Brain microvascular endothelial cell (primary cell): ENCODE measurements around the gene RAC2.

Experiments used
- DNase-seq: peaks from one replicate; pipeline ENCODE4 v3.0.0-alpha.2; 2020
- H3K27ac ChIP-seq: fragments of 250-450 bp; sonication (Bioruptor Pico); 2 replicates; pipeline ENCODE4 v1.5.1; 2020; ENCODE audit warnings: mild to moderate bottlenecking, moderate library complexity
- H3K27me3 ChIP-seq: fragments of 250-450 bp; sonication (Bioruptor Pico); replicated peaks from 2 replicates; pipeline ENCODE4 v1.5.1; 2020; ENCODE audit warnings: mild to moderate bottlenecking
- H3K36me3 ChIP-seq: fragments of 250-450 bp; sonication (Bioruptor Pico); replicated peaks from 2 replicates; pipeline ENCODE4 v1.5.1; 2020; ENCODE audit warnings: mild to moderate bottlenecking
- H3K4me3 ChIP-seq: 2 replicates; pipeline ENCODE4 v1.5.1; 2011; ENCODE audit warnings: low read depth, mild to moderate bottlenecking, control low read depth, low read length, moderate library complexity
- CTCF ChIP-seq: IDR thresholded peaks from 2 replicates; pipeline ENCODE4 v1.5.1; 2011; ENCODE audit warnings: low read depth, mild to moderate bottlenecking, moderate library complexity, low read length, control low read depth, inconsistent platforms; ENCODE audit errors: missing control alignments
- in situ Hi-C: cut with HindIII; loops from 2 replicates; pipeline ENCODE4 v1.10.0; 2017; ENCODE audit warnings: low sequenced_read_pairs, low pct_ligation_motif_present

RAC2 gene

DNA sequence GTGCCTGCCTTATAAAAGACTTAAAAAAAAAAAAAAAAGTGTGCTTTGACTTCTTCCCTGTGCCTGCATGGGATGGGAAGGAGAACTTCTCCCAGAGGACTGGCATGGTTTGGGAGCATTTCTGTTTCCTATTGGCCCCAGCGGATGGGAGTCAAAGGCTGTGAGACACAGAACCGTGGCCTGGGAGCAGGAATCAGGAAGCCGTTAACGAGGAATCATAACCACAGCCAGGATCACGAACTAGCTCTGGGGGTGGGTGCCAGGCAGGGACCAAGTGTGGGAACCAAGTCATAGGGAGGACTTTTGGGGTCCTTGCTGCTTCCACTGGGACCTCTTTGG is 56.5 kb downstream of the RAC2 start:
- Histone ChIP-seq H3K27ac (peak overlapping the region; percentile 27), H3K27me3 (no peaks in the 10 kb centered on the region), H3K4me3 (peak overlapping the region; percentile 55), H3K36me3 (no peaks in the 10 kb centered on the region)
- DNase-seq = no peak
- no peak for TF ChIP-seq CTCF
- in situ Hi-C loops = no loop called here

- no peaks in the 10 kb centered on the region for H3K36me3 ChIP-seq
- in situ Hi-C loops = no loop called here
- peak overlapping the region; percentile 55 for H3K4me3 ChIP-seq
- DNase-seq = no peak
- no peaks in the 10 kb centered on the region for H3K27me3 ChIP-seq
- H3K27ac ChIP-seq = peak overlapping the region; percentile 27
- no peak for TF ChIP-seq CTCF
Measured at GRCh38 chr22:37186997-37187522, 57.0 kb downstream of the RAC2 start.

DNA sequence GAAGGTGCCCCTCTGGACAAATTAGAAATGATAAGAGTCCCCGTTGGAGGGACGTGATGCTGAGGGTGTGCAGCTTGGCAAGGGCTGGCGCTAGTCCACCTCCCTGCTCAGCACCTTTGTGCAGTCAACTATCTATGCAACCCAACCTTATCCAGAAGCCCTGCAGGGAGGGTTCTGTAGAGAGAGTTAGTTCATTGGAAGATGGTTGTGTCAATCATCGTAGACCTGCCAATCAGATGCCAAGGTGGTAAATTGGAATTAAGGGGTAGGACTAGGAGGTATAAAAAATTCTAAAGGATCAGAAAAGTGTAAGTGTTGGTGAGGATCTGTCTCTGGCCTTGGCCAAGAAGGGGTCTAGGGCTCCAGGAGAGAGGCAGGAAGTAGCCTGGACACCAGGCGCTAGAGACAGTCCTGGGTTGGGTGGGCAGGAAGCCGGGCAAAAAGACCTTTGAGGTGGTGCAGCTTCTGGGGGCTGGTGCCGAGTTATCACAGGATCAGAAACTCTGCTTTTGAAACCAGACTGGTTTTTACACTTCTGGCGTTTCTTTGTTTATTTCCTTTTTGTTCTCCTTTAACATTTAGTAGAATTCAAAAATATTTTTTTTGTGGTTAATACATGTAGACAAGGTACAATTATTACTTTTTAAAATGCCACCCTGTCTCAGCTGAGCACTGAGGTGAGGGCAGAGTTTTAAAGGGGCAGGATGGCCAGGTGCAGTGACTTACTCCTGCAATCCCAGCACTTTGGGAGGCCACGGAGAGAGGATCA is 57.7 kb downstream of the RAC2 start:
- Histone ChIP-seq H3K27ac (no peak overlapping the region), H3K4me3 (no peak overlapping the region), H3K36me3 (no peaks in the 10 kb centered on the region), H3K27me3 (no peaks in the 10 kb centered on the region)
- in situ Hi-C loops = no loop called here
- peak; percentile 75 for DNase-seq
- no peak for TF ChIP-seq CTCF

DNA sequence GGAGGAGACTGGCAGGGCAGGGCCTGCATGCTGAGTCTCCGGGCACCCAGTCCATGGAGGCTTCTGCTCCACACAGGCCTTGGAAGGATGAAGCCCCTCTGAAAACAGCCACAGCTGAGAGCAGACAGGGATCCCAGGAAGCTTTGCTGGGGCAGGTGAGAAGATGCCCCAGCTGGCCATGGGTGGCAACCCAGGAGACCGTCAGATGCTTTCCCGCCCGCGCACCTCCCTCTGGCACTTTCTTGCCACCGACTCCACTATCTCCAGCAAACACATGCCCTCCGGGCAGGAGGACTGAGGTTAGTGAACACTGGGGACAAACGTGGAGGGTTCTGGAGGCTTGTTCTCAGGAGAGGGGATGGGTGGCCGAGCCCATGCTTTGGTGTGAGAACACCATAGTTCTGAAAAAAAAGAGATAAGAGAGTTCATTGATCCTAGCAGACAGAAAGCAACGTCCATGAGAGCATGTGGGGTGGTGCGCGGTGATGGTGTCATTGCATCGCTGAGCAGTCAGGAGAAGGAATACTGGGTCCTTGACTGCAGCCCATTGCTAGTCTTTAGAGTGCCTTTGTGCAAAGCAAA is 58.3 kb downstream of the RAC2 start:
- no peaks in the 10 kb centered on the region for H3K36me3 ChIP-seq
- no peak for TF ChIP-seq CTCF
- no peak overlapping the region for H3K27ac ChIP-seq
- no peaks in the 10 kb centered on the region for H3K27me3 ChIP-seq
- no peak for DNase-seq
- in situ Hi-C loops = no loop called here
- no peak overlapping the region for H3K4me3 ChIP-seq

GRCh38 chr22:37184816-37185541 is 59.1 kb downstream of the RAC2 start:
- Histone ChIP-seq H3K36me3 (no peaks in the 10 kb centered on the region), H3K27ac (no peak overlapping the region), H3K4me3 (no peak overlapping the region), H3K27me3 (no peaks in the 10 kb centered on the region)
- TF ChIP-seq CTCF = no peak
- in situ Hi-C loops = no loop called here
- DNase-seq = no peak
